ENCODE results near the gene CRIM1. TPM values are rescaled to one million over a fixed set of nuclear protein-coding genes. Genes with fewer than 3 reads are reported as not detected.

Gene CRIM1
- total RNA-seq, 1 donor from 2014 or later: 61.8 TPM

DNA sequence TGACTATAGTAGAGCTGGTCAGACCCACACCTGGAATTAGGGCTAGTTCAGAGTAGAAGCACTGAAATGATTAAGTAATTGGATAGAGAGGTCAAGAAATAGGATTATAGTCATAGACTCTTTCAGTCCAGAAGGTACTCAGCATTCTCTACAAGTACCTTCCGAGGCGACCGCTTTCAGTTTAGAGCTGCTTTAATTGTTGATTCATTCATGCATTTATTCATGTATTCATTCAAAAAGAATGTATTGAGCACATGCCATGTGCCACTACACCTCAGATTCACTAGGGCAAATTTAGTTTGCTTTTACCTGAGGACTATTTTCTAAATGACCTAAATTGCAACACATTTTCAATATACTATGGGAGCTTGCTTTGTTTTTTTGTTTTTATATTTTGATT is 48.7 kb downstream of the CRIM1 start:
- no peaks in the 10 kb centered on the region for H3K36me3 Mint-ChIP-seq
- TF ChIP-seq, protein P1, sequence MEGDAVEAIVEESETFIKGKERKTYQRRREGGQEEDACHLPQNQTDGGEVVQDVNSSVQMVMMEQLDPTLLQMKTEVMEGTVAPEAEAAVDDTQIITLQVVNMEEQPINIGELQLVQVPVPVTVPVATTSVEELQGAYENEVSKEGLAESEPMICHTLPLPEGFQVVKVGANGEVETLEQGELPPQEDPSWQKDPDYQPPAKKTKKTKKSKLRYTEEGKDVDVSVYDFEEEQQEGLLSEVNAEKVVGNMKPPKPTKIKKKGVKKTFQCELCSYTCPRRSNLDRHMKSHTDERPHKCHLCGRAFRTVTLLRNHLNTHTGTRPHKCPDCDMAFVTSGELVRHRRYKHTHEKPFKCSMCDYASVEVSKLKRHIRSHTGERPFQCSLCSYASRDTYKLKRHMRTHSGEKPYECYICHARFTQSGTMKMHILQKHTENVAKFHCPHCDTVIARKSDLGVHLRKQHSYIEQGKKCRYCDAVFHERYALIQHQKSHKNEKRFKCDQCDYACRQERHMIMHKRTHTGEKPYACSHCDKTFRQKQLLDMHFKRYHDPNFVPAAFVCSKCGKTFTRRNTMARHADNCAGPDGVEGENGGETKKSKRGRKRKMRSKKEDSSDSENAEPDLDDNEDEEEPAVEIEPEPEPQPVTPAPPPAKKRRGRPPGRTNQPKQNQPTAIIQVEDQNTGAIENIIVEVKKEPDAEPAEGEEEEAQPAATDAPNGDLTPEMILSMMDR (IDR thresholded peaks at IDR 0.05; ENCODE audit: unreplicated experiment): no peak
- H3K4me3 Mint-ChIP-seq: no peak overlapping the region
- no peaks in the 10 kb centered on the region for H3K9me3 Mint-ChIP-seq
- peaks cover 8% of the 10 kb centered on the region for H3K4me1 Mint-ChIP-seq
- no peak for DNase-seq (ENCODE audit: low spot score in 2 of 2, unreplicated experiment in 2 of 2)
- no peak overlapping the region for H3K27ac Mint-ChIP-seq
- no peaks in the 10 kb centered on the region for H3K27me3 Mint-ChIP-seq (ENCODE audit: low read depth)

DNA sequence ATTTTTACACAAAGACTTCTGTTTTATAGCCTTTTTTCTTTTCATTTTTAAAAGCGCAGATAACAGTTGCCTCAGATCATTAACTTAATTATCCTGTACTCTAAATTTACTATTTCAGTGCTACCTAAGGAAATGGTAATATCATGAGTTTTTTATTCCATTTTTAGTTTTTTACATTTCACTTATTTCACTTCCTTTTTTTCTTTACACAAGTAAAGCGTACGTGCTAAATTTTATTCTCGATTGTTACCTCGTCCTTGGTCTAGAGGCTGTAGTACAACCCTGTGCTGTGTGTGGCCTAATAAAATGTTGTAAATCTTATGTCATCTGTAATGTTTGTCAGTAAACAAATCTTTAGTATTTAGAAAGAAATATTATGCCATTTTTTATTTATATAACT is 49.2 kb downstream of the CRIM1 start:
- no peaks in the 10 kb centered on the region for H3K9me3 Mint-ChIP-seq
- H3K27me3 Mint-ChIP-seq (ENCODE audit: low read depth): no peaks in the 10 kb centered on the region
- DNase-seq (ENCODE audit: low spot score in 2 of 2, unreplicated experiment in 2 of 2): no peak
- H3K36me3 Mint-ChIP-seq: no peaks in the 10 kb centered on the region
- peaks cover 9% of the 10 kb centered on the region for H3K4me1 Mint-ChIP-seq
- TF ChIP-seq, protein P1 (IDR thresholded peaks at IDR 0.05; ENCODE audit: unreplicated experiment): no peak
- H3K27ac Mint-ChIP-seq: no peak overlapping the region
- H3K4me3 Mint-ChIP-seq: no peak overlapping the region

- H3K36me3 Mint-ChIP-seq: no peaks in the 10 kb centered on the region
- DNase-seq (ENCODE audit: low spot score in 2 of 2, unreplicated experiment in 2 of 2): no peak
- H3K27ac Mint-ChIP-seq: no peak overlapping the region
- H3K4me3 Mint-ChIP-seq: no peak overlapping the region
- H3K4me1 Mint-ChIP-seq: peaks cover 13% of the 10 kb centered on the region
- H3K9me3 Mint-ChIP-seq: no peaks in the 10 kb centered on the region
- no peaks in the 10 kb centered on the region for H3K27me3 Mint-ChIP-seq (ENCODE audit: low read depth)
- TF ChIP-seq, protein P1 (IDR thresholded peaks at IDR 0.05; ENCODE audit: unreplicated experiment): no peak
These were observed 49.6 kb downstream of the CRIM1 start for GRCh38 chr2:36405183-36405582.

DNA sequence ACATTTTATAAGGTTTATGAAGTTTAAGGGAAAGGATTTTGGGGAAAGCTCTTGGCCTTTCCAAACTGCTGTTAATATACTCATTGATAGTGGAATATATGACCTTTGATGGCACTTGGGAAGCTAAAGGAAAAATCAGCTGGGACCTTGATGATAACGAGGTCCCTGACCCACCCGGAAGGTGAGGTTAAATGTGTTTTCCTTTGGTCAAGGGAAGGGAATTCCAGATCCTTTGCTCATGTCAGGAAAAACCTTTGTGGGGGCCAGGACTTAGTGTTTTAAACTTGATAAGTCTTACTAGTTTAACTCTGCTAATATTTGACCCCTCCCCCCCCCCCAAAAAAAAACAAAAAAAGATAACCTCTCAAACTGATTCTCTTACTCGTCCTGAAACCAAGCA is 50.7 kb downstream of the CRIM1 start:
- Mint-ChIP-seq H3K27ac (no peak overlapping the region), H3K4me3 (no peak overlapping the region), H3K27me3 (ENCODE audit: low read depth) (no peaks in the 10 kb centered on the region), H3K36me3 (no peaks in the 10 kb centered on the region), H3K4me1 (peaks cover 20% of the 10 kb centered on the region), H3K9me3 (no peaks in the 10 kb centered on the region)
- TF ChIP-seq, protein P1 (IDR thresholded peaks at IDR 0.05; ENCODE audit: unreplicated experiment): no peak
- DNase-seq (ENCODE audit: low spot score in 2 of 2, unreplicated experiment in 2 of 2): no peak

GRCh38 chr2:36407413-36407812 is 51.8 kb downstream of the CRIM1 start:
- no peaks in the 10 kb centered on the region for H3K27me3 Mint-ChIP-seq (ENCODE audit: low read depth)
- H3K4me1 Mint-ChIP-seq: peaks cover 26% of the 10 kb centered on the region
- TF ChIP-seq, protein P1 (IDR thresholded peaks at IDR 0.05; ENCODE audit: unreplicated experiment): no peak
- no peak for DNase-seq (ENCODE audit: low spot score in 2 of 2, unreplicated experiment in 2 of 2)
- H3K4me3 Mint-ChIP-seq: no peak overlapping the region
- H3K9me3 Mint-ChIP-seq: no peaks in the 10 kb centered on the region
- H3K36me3 Mint-ChIP-seq: no peaks in the 10 kb centered on the region
- H3K27ac Mint-ChIP-seq: no peak overlapping the region

DNA sequence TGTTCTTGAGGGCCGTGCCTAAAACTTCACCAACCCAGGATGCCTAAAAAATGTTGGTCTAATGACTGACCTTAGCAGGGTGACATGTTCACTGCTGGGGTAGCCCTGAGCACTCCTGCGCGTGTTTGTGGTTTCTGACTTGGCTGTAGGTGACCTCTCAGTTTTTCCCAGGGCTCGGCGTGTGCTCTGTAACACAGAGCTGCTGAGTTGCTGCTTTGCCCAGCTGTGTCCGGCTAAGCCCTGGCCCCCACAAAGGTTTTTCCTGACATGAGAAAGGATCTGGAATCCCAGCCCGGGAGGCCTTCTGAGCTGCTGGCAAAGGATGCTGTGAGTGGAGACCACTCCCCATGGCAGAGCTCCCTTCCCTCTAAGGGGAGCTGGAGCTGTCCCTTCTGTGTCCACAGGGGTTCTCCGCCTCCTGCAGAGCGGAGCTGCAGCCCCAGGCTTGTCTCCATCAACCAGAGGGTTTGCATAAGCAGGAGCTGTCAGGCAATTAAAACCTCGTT is 52.7 kb downstream of the CRIM1 start:
- TF ChIP-seq, protein P1 (IDR thresholded peaks at IDR 0.05; ENCODE audit: unreplicated experiment): no peak
- DNase-seq (ENCODE audit: low spot score in 2 of 2, unreplicated experiment in 2 of 2): no peak
- Mint-ChIP-seq H3K9me3 (no peaks in the 10 kb centered on the region), H3K4me1 (peaks cover 32% of the 10 kb centered on the region), H3K27me3 (ENCODE audit: low read depth) (no peaks in the 10 kb centered on the region), H3K4me3 (no peak overlapping the region), H3K27ac (no peak overlapping the region), H3K36me3 (no peaks in the 10 kb centered on the region)
